BLaER1 (cell line): ENCODE data around the gene FNDC3B.

ENCODE experiments used
- H3K27ac ChIP-seq: shearing (Covaris generic); formaldehyde crosslinking; 2 replicates; pipeline ENCODE4 v1.8.1; 2022
- H3K27me3 ChIP-seq: shearing (Covaris generic); formaldehyde crosslinking; 2 replicates; pipeline ENCODE4 v1.8.1; 2022
- H3K36me3 ChIP-seq: shearing (Covaris generic); formaldehyde crosslinking; 2 replicates; pipeline ENCODE4 v1.8.1; 2022
- H3K4me1 ChIP-seq: shearing (Covaris generic); formaldehyde crosslinking; 2 replicates; pipeline ENCODE4 v1.8.1; 2022
- H3K4me2 ChIP-seq: shearing (Covaris generic); formaldehyde crosslinking; 2 replicates; pipeline ENCODE4 v1.8.1; 2022
- H3K4me3 ChIP-seq: shearing (Covaris generic); formaldehyde crosslinking; 2 replicates; pipeline ENCODE4 v1.8.1; 2022
- H3K9ac ChIP-seq: shearing (Covaris generic); formaldehyde crosslinking; 2 replicates; pipeline ENCODE4 v1.8.1; 2022
- H3K9me3 ChIP-seq: shearing (Covaris generic); formaldehyde crosslinking; 2 replicates; pipeline ENCODE4 v1.8.1; 2022
- H4K20me1 ChIP-seq: shearing (Covaris generic); formaldehyde crosslinking; 2 replicates; pipeline ENCODE4 v1.8.1; 2022
- Cebpa-rat ChIP-seq: shearing (Covaris generic); IDR thresholded peaks from 2 replicates; pipeline ENCODE4 v1.8.1; 2022

Gene FNDC3B

GRCh38 chr3:172143739-172144497, 104.5 kb downstream of the FNDC3B start:
- Histone ChIP-seq H4K20me1 (0 out of 2 replicates have a peak, but pooled peaks cover 9% of the 10 kb centered on the region), H3K4me3 (no peak overlapping the region), H3K27ac (no peak overlapping the region), H3K36me3 (peaks cover 4% of the 10 kb centered on the region; the same call in 1 of the 2 replicates), H3K4me2 (no peak overlapping the region), H3K4me1 (peaks cover 7% of the 10 kb centered on the region), H3K9ac (no peak overlapping the region), H3K27me3 (no peaks in the 10 kb centered on the region), H3K9me3 (no peaks in the 10 kb centered on the region)
- no peak for TF ChIP-seq Cebpa-rat

GRCh38 chr3:172144601-172145000, 105.2 kb downstream of the FNDC3B start:
- peaks cover 7% of the 10 kb centered on the region for H3K4me1 ChIP-seq
- no peak overlapping the region for H3K27ac ChIP-seq

GRCh38 chr3:172145031-172145686, 105.8 kb downstream of the FNDC3B start:
- no peak for TF ChIP-seq Cebpa-rat
- Histone ChIP-seq H3K9ac (no peak overlapping the region), H3K4me2 (no peak overlapping the region), H3K27ac (no peak overlapping the region), H3K4me3 (no peak overlapping the region), H4K20me1 (0 out of 2 replicates have a peak, but pooled peaks cover 9% of the 10 kb centered on the region), H3K4me1 (peaks cover 6% of the 10 kb centered on the region), H3K36me3 (peaks cover 4% of the 10 kb centered on the region; the same call in 1 of the 2 replicates), H3K9me3 (no peaks in the 10 kb centered on the region), H3K27me3 (no peaks in the 10 kb centered on the region)

More at GRCh38 chr3:172144601-172145000, 105.2 kb downstream of the FNDC3B start:
- no peak overlapping the region for H3K9ac ChIP-seq
- no peak overlapping the region for H3K4me3 ChIP-seq
- peaks cover 4% of the 10 kb centered on the region; the same call in 1 of the 2 replicates for H3K36me3 ChIP-seq
- H3K27me3 ChIP-seq = no peaks in the 10 kb centered on the region
- 0 out of 2 replicates have a peak, but pooled peaks cover 9% of the 10 kb centered on the region for H4K20me1 ChIP-seq
- no peaks in the 10 kb centered on the region for H3K9me3 ChIP-seq
- TF ChIP-seq Cebpa-rat = no peak
- H3K4me2 ChIP-seq = no peak overlapping the region

DNA sequence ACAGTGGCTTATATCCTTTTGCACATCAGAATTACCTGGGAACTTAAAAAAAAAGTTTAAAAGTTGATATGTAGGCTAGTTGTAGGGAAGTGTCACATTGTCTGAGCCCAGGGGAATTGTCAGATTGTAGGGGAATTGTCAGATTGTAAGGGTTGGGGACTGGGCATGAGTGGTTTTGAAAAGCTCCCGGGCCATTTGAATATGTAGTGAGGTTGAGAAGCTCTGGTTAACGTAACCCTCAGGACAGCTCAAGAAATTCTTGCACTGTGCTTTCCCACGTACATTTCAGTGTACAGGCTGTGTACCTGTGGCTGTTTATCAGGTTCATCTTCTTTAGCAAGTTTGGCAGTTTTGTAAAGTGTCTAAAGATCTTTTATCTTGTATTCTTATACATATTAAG, 107.0 kb downstream of the FNDC3B start:
- Histone ChIP-seq H4K20me1 (0 out of 2 replicates have a peak, but pooled peaks cover 9% of the 10 kb centered on the region), H3K9me3 (no peaks in the 10 kb centered on the region), H3K9ac (no peak overlapping the region), H3K27ac (no peak overlapping the region), H3K4me1 (no peaks in the 10 kb centered on the region), H3K36me3 (no peaks in the 10 kb centered on the region; the same call in 1 of the 2 replicates), H3K4me2 (no peak overlapping the region), H3K27me3 (no peaks in the 10 kb centered on the region), H3K4me3 (no peak overlapping the region)
- no peak for TF ChIP-seq Cebpa-rat

- H3K4me1 ChIP-seq = no peaks in the 10 kb centered on the region
- H3K36me3 ChIP-seq = no peaks in the 10 kb centered on the region; the same call in 1 of the 2 replicates
- H3K9me3 ChIP-seq = no peaks in the 10 kb centered on the region
- no peak overlapping the region for H3K9ac ChIP-seq
- no peaks in the 10 kb centered on the region for H3K27me3 ChIP-seq
- H3K4me2 ChIP-seq = no peak overlapping the region
- no peak for TF ChIP-seq Cebpa-rat
- H4K20me1 ChIP-seq = peaks cover 15% of the 10 kb centered on the region
- H3K27ac ChIP-seq = no peak overlapping the region
- no peak overlapping the region for H3K4me3 ChIP-seq
These were observed 107.9 kb downstream of the FNDC3B start for GRCh38 chr3:172147113-172147818.

- Histone ChIP-seq H3K4me2 (no peak overlapping the region), H3K36me3 (no peaks in the 10 kb centered on the region), H3K9me3 (no peaks in the 10 kb centered on the region), H3K9ac (no peak overlapping the region), H4K20me1 (peaks cover 25% of the 10 kb centered on the region), H3K4me1 (peaks cover 9% of the 10 kb centered on the region), H3K4me3 (no peak overlapping the region), H3K27ac (no peak overlapping the region), H3K27me3 (no peaks in the 10 kb centered on the region)
- TF ChIP-seq Cebpa-rat = no peak
These were observed 108.9 kb downstream of the FNDC3B start for GRCh38 chr3:172148241-172148640.

- Histone ChIP-seq H3K4me2 (no peak overlapping the region), H3K9ac (no peak overlapping the region), H3K9me3 (no peaks in the 10 kb centered on the region), H3K27ac (no peak overlapping the region), H3K4me3 (no peak overlapping the region), H3K27me3 (no peaks in the 10 kb centered on the region), H3K36me3 (no peaks in the 10 kb centered on the region), H3K4me1 (peaks cover 12% of the 10 kb centered on the region), H4K20me1 (peaks cover 27% of the 10 kb centered on the region)
- TF ChIP-seq Cebpa-rat = no peak
These were observed 109.6 kb downstream of the FNDC3B start for GRCh38 chr3:172148702-172149565.

DNA sequence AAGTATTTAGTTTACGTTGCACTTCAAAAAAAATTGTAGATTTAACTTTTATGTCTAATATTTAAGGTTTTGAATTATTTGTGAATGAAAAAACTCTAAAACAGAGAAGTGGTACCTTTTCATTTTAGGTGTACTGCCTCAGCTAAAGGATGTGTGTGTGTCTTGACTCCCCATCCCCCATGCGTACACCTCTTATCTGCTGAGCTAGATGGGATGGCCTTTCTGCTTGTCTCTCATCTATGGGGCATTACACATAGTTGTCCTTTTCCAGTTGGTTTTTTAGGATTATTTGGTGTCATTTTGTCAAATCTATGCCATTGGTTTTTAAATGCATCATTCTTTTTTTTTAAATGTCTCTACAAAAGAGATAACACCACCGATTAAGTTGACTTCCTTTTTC, 110.9 kb downstream of the FNDC3B start:
- H4K20me1 ChIP-seq = peaks cover 18% of the 10 kb centered on the region
- no peak overlapping the region for H3K27ac ChIP-seq
- no peak overlapping the region for H3K9ac ChIP-seq
- H3K4me1 ChIP-seq = peaks cover 12% of the 10 kb centered on the region
- no peaks in the 10 kb centered on the region for H3K36me3 ChIP-seq
- no peaks in the 10 kb centered on the region for H3K9me3 ChIP-seq
- TF ChIP-seq Cebpa-rat = no peak
- no peaks in the 10 kb centered on the region for H3K27me3 ChIP-seq
- H3K4me2 ChIP-seq = no peak overlapping the region
- no peak overlapping the region for H3K4me3 ChIP-seq

DNA sequence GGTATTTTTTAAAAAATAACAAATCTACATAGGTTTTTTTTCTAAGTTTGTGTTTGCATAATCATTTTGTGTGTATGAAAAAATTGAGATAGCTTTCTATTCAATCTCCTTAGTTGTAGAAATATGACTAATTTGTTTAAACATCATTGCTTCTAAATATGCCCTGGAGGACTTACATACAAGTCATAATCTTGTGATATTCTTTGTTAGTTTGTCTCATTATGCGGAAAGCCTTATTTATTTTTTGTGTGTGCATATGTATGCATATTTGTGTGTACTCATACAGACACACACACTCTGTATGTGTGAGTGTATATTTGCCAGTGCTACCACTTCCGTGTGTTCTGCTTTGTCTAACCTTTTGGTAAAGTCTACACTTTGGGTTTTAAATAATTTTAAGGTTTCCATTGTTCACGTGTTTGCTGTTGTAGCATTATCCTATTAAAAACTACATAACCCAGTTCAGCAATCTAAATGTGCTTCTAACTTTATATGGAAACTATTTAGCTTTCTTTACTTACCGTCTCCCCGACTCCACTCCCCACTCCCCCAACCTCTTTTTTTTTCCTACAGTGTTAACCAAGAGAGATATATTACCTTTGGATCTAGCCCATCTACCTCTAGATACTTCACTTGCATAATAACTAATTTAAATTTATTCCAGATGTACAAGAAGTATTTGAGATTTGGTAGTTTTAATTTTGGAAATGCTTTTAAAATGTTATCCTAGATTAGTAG, 111.7 kb downstream of the FNDC3B start:
- H3K4me3 ChIP-seq = no peak overlapping the region
- no peak overlapping the region for H3K27ac ChIP-seq
- H3K9me3 ChIP-seq = no peaks in the 10 kb centered on the region
- H3K4me2 ChIP-seq = no peak overlapping the region
- H3K36me3 ChIP-seq = no peaks in the 10 kb centered on the region
- no peak for TF ChIP-seq Cebpa-rat
- H4K20me1 ChIP-seq = peaks cover 27% of the 10 kb centered on the region
- H3K9ac ChIP-seq = no peak overlapping the region
- no peaks in the 10 kb centered on the region for H3K27me3 ChIP-seq
- H3K4me1 ChIP-seq = peaks cover 12% of the 10 kb centered on the region
